ENCODE measurements around the gene SCG5. TPM values are rescaled to one million over a fixed set of nuclear protein-coding genes. Genes with fewer than 3 reads are reported as not detected.

SCG5 gene
- total RNA-seq, 6 experiments from 2014 or later = 2.6 to 18.3 (median 4.4) TPM

- H3K4me3 ChIP-seq = no peak overlapping the region
- ATAC-seq = peak; percentile 95 to 97 (median 96)
Measured at GRCh38 chr15:32700501-32701150, 59.1 kb downstream of the SCG5 start.

GRCh38 chr15:32701863-32702262, 60.4 kb downstream of the SCG5 start:
- TF ChIP-seq POLR2A (IDR thresholded peaks at IDR 0.05) = no peak
- no peak for TF ChIP-seq CTCF (IDR thresholded peaks at IDR 0.05)
- no peak for ATAC-seq
- WGBS (ENCODE audit: insufficient coverage, low coverage, low lambda C conversion rate, missing lambda C conversion rate) = 67% methylated on average over 3 of the region's 3 CpGs

More at GRCh38 chr15:32700501-32701150, 59.1 kb downstream of the SCG5 start:
- DNase-seq = peak; percentile 27 to 84 (median 64)
- Histone ChIP-seq H3K36me3 (no peaks in the 10 kb centered on the region), H3K4me1 (peaks cover 0 to 16% (median 0%) of the 10 kb centered on the region in 4 donors), H3K9me3 (no peaks in the 10 kb centered on the region), H3K27ac (peak overlapping the region; percentile 13 to 72 (median 68)), H3K27me3 (no peaks in the 10 kb centered on the region)
- 23% methylated on average over 9 of the region's 14 CpGs for WGBS (ENCODE audit: insufficient coverage, low coverage, low lambda C conversion rate, missing lambda C conversion rate)
- TF ChIP-seq CTCF (IDR thresholded peaks at IDR 0.05) (no peak), POLR2A (IDR thresholded peaks at IDR 0.05) (no peak)
- intact Hi-C loops (cut with DNase I) = no loop called here

GRCh38 chr15:32704395-32704981, 63.0 kb downstream of the SCG5 start:
- no peak for ATAC-seq
- no peaks in the 10 kb centered on the region for H3K27me3 ChIP-seq
- no peak for DNase-seq
- intact Hi-C loops (cut with DNase I) = no loop called here
- no peaks in the 10 kb centered on the region for H3K9me3 ChIP-seq
- no peak overlapping the region for H3K4me3 ChIP-seq
- 70% methylated on average over 8 of the region's 8 CpGs for WGBS (ENCODE audit: insufficient coverage, low coverage, low lambda C conversion rate, missing lambda C conversion rate)
- no peak for TF ChIP-seq POLR2A (IDR thresholded peaks at IDR 0.05)
- TF ChIP-seq CTCF (IDR thresholded peaks at IDR 0.05) = no peak
- H3K27ac ChIP-seq = no peak overlapping the region
- H3K4me1 ChIP-seq = peaks cover 0 to 23% (median 0%) of the 10 kb centered on the region in 4 donors
- no peaks in the 10 kb centered on the region for H3K36me3 ChIP-seq

More at GRCh38 chr15:32701863-32702262, 60.4 kb downstream of the SCG5 start:
- H3K27ac ChIP-seq = peak overlapping the region in 1 of 3 donors; percentile 72
- H3K27me3 ChIP-seq = no peaks in the 10 kb centered on the region
- intact Hi-C loops (cut with DNase I) = no loop called here
- H3K4me3 ChIP-seq = no peak overlapping the region
- peaks cover 0 to 16% (median 0%) of the 10 kb centered on the region in 4 donors for H3K4me1 ChIP-seq
- no peak for DNase-seq
- H3K9me3 ChIP-seq = no peaks in the 10 kb centered on the region
- no peaks in the 10 kb centered on the region for H3K36me3 ChIP-seq

GRCh38 chr15:32705446-32705845, 63.9 kb downstream of the SCG5 start:
- DNase-seq (no peak), ATAC-seq (no peak)
- H3K4me1 ChIP-seq = peaks cover 0 to 20% (median 0%) of the 10 kb centered on the region in 4 donors
- H3K4me3 ChIP-seq = no peak overlapping the region
- H3K36me3 ChIP-seq = no peaks in the 10 kb centered on the region
- TF ChIP-seq POLR2A (IDR thresholded peaks at IDR 0.05) (no peak), CTCF (IDR thresholded peaks at IDR 0.05) (no peak)
- 91% methylated on average over 2 of the region's 2 CpGs for WGBS (ENCODE audit: insufficient coverage, low coverage, low lambda C conversion rate, missing lambda C conversion rate)
- intact Hi-C loops (cut with DNase I) = no loop called here
- H3K27ac ChIP-seq = no peak overlapping the region
- no peaks in the 10 kb centered on the region for H3K27me3 ChIP-seq
- no peaks in the 10 kb centered on the region for H3K9me3 ChIP-seq

All from right lobe of liver (tissue), 6 donors.